Suprapubic skin (tissue), 4 donors: Measurements from ENCODE around the gene RPS4Y1. TPM values are rescaled to one million over a fixed set of nuclear protein-coding genes. Genes with fewer than 3 reads are reported as not detected.
"Not testable (repeated sequence)": the region's sequence is repeated elsewhere in the genome, so short reads cannot be mapped to it uniquely, and the experiment has no call there.

Experiments
- DNase-seq, 2 donors: peaks; one replicate each; pipeline ENCODE4 v3.0.0-alpha.2; 2019; ENCODE audit warnings: low spot score in 2 of 2
- H3K27ac ChIP-seq: fragments of 200-600 bp; sonication (generic); one replicate; pipeline ENCODE4 v1.5.1; 2019
- H3K27me3 ChIP-seq: fragments of 200-600 bp; sonication (generic); one replicate; pipeline ENCODE4 v1.5.1; 2019
- H3K36me3 ChIP-seq: fragments of 200-600 bp; sonication (generic); one replicate; pipeline ENCODE4 v1.5.1; 2019
- H3K4me1 ChIP-seq: fragments of 200-600 bp; sonication (generic); one replicate; pipeline ENCODE4 v1.5.1; 2019
- H3K4me3 ChIP-seq: fragments of 200-600 bp; sonication (generic); one replicate; pipeline ENCODE4 v1.5.1; 2019; ENCODE audit warnings: mild to moderate bottlenecking
- H3K9me3 ChIP-seq: fragments of 200-600 bp; sonication (generic); one replicate; pipeline ENCODE4 v1.5.1; 2019
- CTCF ChIP-seq, 2 donors: fragments of 200-600 bp in 1 of 2; fragments of 450-650 bp in 1 of 2; sonication (generic) in 1 of 2; IDR thresholded peaks; one replicate each; pipeline ENCODE4 v1.5.1; 2016 to 2019; ENCODE audit warnings: antibody characterized with exemption in 2 of 2, mild to moderate bottlenecking in 1 of 2, moderate library complexity in 1 of 2
- EP300 ChIP-seq: sonication (generic); formaldehyde crosslinking; IDR thresholded peaks from one replicate; pipeline ENCODE4 v1.6.1; 2017; ENCODE audit warnings: antibody characterized with exemption
- POLR2A ChIP-seq, 2 donors: fragments of 450-650 bp; IDR thresholded peaks; one replicate each; pipeline ENCODE4 v1.6.1; 2017; ENCODE audit warnings: antibody characterized with exemption in 2 of 2, mild to moderate bottlenecking in 2 of 2, moderate library complexity in 2 of 2
- POLR2AphosphoS5 ChIP-seq, 3 donors: sonication (generic); formaldehyde crosslinking; IDR thresholded peaks; one replicate each; pipeline ENCODE4 v1.6.1; 2017; ENCODE audit warnings: antibody characterized with exemption in 3 of 3
- WGBS: methylation state at CpG from one replicate; pipeline ENCODE4 v1.1.5; 2018; 5-methylcytosine and 5-hydroxymethylcytosine counted together
- total RNA-seq, 4 donors: library from RNA; depleted of rRNA; stranded (reverse); fragments of >200 nt; gene quantifications; one replicate each; pipeline ENCODE4 v1.1.0, GENCODE V29; 2016

RPS4Y1 gene
- 100 to 1,000 TPM in 2 of 4 donors, under 1 TPM in 1, not detected in 1; 0.89 to 264 (median 260) TPM for total RNA-seq

- Histone ChIP-seq H3K9me3 (no peaks in the 10 kb centered on the region), H3K27ac (peak within 1 kb of the TSS; percentile 67), H3K36me3 (peaks cover 16% of the 10 kb centered on the region), H3K27me3 (no peaks in the 10 kb centered on the region), H3K4me3 (peak within 1 kb of the TSS; percentile 64), H3K4me1 (peaks cover 6% of the 10 kb centered on the region)
- no peak for DNase-seq
- WGBS = no CpG with 5 or more reads among the region's 22 CpGs
- TF ChIP-seq POLR2AphosphoS5 (IDR thresholded peaks at IDR 0.05) = peak in 1 of 3 donors; percentile 28
- no peak for TF ChIP-seq EP300
- TF ChIP-seq CTCF (IDR thresholded peaks at IDR 0.05) = no peak
- no peak for TF ChIP-seq POLR2A (IDR thresholded peaks at IDR 0.05)
These were observed at the start of gene RPS4Y1 for GRCh38 chrY:2841471-2841893. RPS4Y1 (plus strand) TSS chrY:2841602; CDS start chrY:2841625, 23 bp downstream.

GRCh38 chrY:2796977-2797523 is 44.4 kb upstream of the RPS4Y1 start:
- no peak overlapping the region for H3K27ac ChIP-seq
- no peak overlapping the region for H3K4me3 ChIP-seq
- H3K27me3 ChIP-seq = no peaks in the 10 kb centered on the region
- no peak for TF ChIP-seq POLR2A (IDR thresholded peaks at IDR 0.05)
- no peak for TF ChIP-seq POLR2AphosphoS5 (IDR thresholded peaks at IDR 0.05)
- TF ChIP-seq EP300 = no peak
- no peak for TF ChIP-seq CTCF (IDR thresholded peaks at IDR 0.05)
- WGBS = no CpG with 5 or more reads among the region's 7 CpGs
- H3K9me3 ChIP-seq = no peaks in the 10 kb centered on the region
- no peak for DNase-seq
- H3K4me1 ChIP-seq = no peaks in the 10 kb centered on the region
- H3K36me3 ChIP-seq = no peaks in the 10 kb centered on the region

- H3K27me3 ChIP-seq = no peaks in the 10 kb centered on the region
- H3K27ac ChIP-seq = no peak overlapping the region
- H3K4me3 ChIP-seq = no peak overlapping the region
- H3K4me1 ChIP-seq = no peaks in the 10 kb centered on the region
- H3K9me3 ChIP-seq = no peaks in the 10 kb centered on the region
- no peaks in the 10 kb centered on the region for H3K36me3 ChIP-seq
- TF ChIP-seq EP300 (no peak), POLR2AphosphoS5 (IDR thresholded peaks at IDR 0.05) (no peak), CTCF (IDR thresholded peaks at IDR 0.05) (no peak)
- no peak for DNase-seq
These were observed 43.4 kb upstream of the RPS4Y1 start for GRCh38 chrY:2797991-2798390.

GRCh38 chrY:2800246-2800645 is 41.2 kb upstream of the RPS4Y1 start:
- no peak for DNase-seq
- no peaks in the 10 kb centered on the region for H3K9me3 ChIP-seq
- WGBS = no CpG with 5 or more reads among the region's 2 CpGs
- H3K27me3 ChIP-seq = no peaks in the 10 kb centered on the region
- no peak overlapping the region for H3K27ac ChIP-seq
- TF ChIP-seq CTCF (IDR thresholded peaks at IDR 0.05) = peak in 1 of 2 donors; percentile 10
- TF ChIP-seq EP300 = no peak
- no peak for TF ChIP-seq POLR2AphosphoS5 (IDR thresholded peaks at IDR 0.05)
- no peak for TF ChIP-seq POLR2A (IDR thresholded peaks at IDR 0.05)
- H3K4me1 ChIP-seq = no peaks in the 10 kb centered on the region
- no peak overlapping the region for H3K4me3 ChIP-seq
- no peaks in the 10 kb centered on the region for H3K36me3 ChIP-seq

GRCh38 chrY:2817146-2817896 is 24.1 kb upstream of the RPS4Y1 start:
- H3K4me3 ChIP-seq, H3K4me1 ChIP-seq, H3K27ac ChIP-seq, DNase-seq, H3K36me3 ChIP-seq, H3K27me3 ChIP-seq, H3K9me3 ChIP-seq: not testable (repeated sequence)
- no CpG with 5 or more reads among the region's 10 CpGs for WGBS
